NCI-H2171 (cell line): Measurements from ENCODE around the gene MORN5.

Source experiments
- DNase-seq: peaks from one replicate; lab custom pipeline; 2025; lab: John Stamatoyannopoulos, UW

MORN5 gene

DNA sequence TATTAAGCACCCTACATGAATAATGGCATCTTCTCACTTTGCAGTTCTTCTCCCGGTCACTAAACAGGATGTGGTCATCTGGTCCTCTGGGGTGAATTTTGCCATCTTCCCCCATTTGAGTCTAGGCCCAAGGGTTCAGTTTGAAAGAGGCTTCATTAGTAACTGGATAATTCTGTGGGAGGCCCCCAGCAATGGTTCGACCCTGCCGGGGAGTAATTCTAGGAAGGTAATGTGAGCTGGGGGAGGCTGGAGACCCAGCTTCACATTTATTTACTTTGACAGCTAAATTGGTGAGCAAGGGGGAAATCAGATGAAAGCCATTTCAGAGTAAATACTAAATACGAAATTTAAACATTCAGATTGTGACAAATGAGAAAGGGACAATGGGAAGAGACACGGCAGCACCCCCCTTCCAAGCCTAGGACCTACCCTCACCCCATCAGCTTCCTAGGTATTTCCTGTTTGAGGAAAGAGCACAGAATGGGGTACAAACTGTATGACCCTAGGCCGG lies 73.1 kb downstream of the MORN5 start:
- no peak for DNase-seq

DNA sequence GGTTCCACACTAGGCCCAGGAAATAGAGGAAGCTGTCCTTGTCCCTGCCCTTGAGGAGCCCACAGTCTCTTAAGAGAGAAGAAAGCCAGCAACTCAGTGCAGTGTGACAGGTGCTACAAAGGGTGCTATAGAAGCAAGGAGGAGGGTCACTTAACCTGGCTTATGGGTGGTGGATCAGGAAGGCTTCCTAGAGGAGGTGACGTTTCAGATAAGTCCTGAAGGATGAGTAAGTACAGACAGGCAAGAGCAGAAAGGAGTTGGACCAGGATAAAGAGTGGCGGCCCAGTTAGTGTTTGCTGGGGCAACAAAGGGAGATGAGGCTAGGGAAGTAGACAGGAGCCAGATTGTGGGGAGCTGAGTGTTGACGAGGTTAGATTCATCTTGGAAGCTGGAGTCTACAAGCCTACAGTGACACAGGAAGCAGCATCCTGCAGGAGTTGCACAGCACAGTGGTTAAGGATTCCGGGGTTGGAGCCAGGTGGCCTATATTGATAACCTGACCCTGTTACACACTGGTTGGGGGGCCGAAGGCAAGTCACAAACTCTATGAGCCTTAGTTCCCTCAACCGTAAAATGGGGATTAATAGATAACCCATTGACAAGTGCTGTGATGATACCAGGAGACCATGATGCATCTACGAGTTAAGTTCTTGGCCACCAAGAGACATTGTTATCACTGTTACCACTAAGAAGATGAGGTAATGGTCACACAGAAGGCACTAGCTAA lies 74.5 kb downstream of the MORN5 start:
- no peak for DNase-seq

DNA sequence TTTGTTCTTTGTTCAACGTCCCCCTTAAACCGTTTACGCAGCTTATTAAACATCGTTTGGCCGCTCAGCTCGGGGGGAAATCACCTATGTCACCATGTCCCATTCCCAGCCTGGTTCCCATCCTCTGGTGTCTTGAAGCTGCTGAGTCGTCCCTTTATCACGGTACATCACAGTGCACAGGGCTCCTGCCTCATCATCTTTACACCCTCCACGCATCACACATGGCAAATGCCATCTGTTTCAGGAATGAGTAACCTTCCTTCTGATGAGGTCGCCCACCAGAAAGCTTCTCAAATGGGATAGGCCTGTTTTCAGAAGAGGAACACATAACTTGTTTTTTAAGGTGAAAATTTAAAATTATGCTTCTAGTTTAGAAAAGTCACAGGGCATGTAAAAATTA lies 77.0 kb downstream of the MORN5 start:
- peak; percentile 30 for DNase-seq

DNA sequence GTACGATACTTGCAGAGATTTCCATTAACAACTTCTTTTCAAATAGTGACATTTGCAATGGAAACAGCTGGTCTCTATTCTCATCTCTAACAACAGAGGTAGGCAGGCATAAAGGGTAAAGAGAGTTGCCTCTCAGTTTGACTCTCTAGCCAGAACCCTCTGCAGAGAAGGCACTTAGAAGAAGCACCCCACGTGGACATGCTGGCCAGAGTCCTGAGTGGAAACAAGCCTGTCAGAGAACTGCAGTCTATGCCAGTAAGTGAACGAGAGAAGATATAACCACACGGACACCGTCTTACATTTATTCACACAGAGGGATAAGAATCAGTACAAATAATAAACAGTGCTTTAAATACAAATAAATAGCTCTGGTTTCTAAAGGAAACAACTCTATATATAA lies 80.0 kb downstream of the MORN5 start:
- DNase-seq, result no peak

DNA sequence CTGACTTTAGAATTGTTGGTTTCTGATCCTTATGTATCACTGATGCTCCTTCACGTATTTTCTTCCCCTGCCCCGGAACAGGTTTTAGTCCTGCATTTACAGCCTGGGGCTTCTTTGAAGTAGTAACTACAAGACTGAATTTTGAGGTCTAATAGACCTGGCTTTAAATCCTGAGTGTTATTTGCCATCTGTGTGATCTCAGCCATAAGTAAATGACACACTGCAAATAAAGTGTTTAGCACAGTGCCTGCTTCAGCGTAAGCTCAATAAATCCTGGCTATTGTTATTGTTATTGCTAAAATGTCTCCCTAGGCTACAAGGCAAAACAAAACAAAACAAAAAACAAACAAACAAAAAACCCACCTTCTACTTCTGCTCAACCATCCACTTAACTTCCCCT lies 84.6 kb downstream of the MORN5 start:
- DNase-seq, result no peak

DNA sequence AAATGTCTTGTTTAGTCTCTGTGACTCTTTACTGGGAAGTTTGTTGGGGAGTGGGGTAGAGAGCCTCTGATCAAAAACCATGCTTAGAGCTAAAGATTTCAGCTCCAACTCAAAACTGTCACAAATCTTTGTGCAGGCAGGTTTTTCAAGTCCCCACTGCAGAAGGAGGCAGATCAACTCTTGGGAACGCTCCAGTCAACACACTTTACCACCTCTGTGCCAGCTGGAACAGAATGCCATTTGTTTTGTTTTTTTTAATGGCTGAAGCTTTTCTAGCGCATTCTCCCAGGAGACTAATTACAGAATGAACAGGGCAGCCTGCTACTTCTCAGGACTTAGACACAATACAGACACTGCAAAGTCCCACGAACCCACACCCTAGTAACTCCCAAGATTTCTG lies 87.0 kb downstream of the MORN5 start:
- DNase-seq, result peak; percentile 6

DNA sequence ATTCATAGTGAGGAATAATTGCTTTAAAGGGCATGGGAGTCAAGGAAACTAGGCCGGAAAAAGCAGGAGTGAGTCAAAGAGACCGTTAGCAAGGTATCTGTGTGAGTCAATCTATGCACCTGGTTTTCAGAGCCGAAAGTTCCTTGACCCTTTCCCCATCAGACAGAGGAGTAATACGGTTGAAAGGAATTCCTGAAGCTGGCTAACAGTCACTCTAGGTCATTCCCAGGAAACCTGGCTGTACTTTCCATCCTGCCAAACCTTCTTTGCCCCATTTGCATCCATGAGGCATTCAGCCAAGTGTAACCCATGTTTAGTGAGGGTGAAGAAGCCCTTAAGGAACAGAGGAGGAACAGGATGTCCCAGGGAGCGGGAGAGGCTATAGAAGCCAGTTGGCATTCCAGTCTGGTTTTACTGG lies 88.7 kb downstream of the MORN5 start:
- DNase-seq, result no peak
